GM12878 (cell line): Measurements from ENCODE around the gene LRP1B. TPM values are rescaled to one million over a fixed set of nuclear protein-coding genes. Genes with fewer than 3 reads are reported as not detected.

Experiments used
- ATAC-seq: fragments of 200-7000 bp; cut with Tn5 transposase; 3 replicates; pipeline ENCODE4 v1.9.1; 2020; ENCODE audit warnings: mild to moderate bottlenecking, moderate library complexity
- BruUV-seq: library from RNA; stranded (reverse); fragments of 400-500 nt; replicated peaks from 2 replicates; lab custom pipeline; 2021; lab: Mats Ljungman, UMichigan
- CTCF ChIA-PET: fragments of 300-600 bp; sonication (Branson Sonifier 250); formaldehyde crosslinking; extraction: SDS; loops from one replicate; lab custom pipeline; 2021; ENCODE audit warnings: inconsistent platforms; lab: Yijun Ruan, JAX
- POLR2A ChIA-PET: fragments of 350-600 bp; formaldehyde crosslinking; extraction: SDS; loops from one replicate; lab custom pipeline; 2021; ENCODE audit warnings: inconsistent platforms; lab: Charles Lee
- RAD21 ChIA-PET: fragments of 300-600 bp; sonication (Branson Sonifier 250); formaldehyde crosslinking; loops from one replicate; lab custom pipeline; 2023; ENCODE audit warnings: antibody characterized with exemption; ENCODE audit not compliant: unreplicated experiment; lab: Charles Lee
- SMC1A ChIA-PET: fragments of 300-600 bp; sonication (Branson Sonifier 250); formaldehyde crosslinking; loops from one replicate; lab custom pipeline; 2023; ENCODE audit not compliant: unreplicated experiment, uncharacterized antibody; lab: Charles Lee
- DNase-seq: peaks from one replicate; pipeline ENCODE4 v3.0.0-alpha.2; 2011; ENCODE audit warnings: low read depth, low spot score
- FAIRE-seq: peaks from 3 replicates; lab custom pipeline; 2011; peaks lifted over from hg19 to GRCh38; lab: Jason Lieb, UNC
- H2AFZ ChIP-seq: 2 replicates; pipeline ENCODE4 v1.6.0; 2011; ENCODE audit warnings: low read depth, low read length, control low read depth; ENCODE audit not compliant: control insufficient read depth
- H3K27ac ChIP-seq: 2 replicates; pipeline ENCODE4 v1.5.1; 2011; ENCODE audit warnings: control low read depth; ENCODE audit not compliant: control insufficient read depth, insufficient read depth
- H3K27me3 ChIP-seq, 2 experiments: replicated peaks in 1 of 2; 2 replicates each; pipeline versions ENCODE4 v1.6.0 to v1.6.1; 2011; ENCODE audit warnings: low read length in 1 of 2; ENCODE audit not compliant: control insufficient read depth in 2 of 2, insufficient read depth in 2 of 2
- H3K36me3 ChIP-seq, 2 experiments: 2 replicates each; pipeline ENCODE4 v1.5.1; 2011; ENCODE audit warnings: low read length in 1 of 2; ENCODE audit not compliant: control insufficient read depth in 2 of 2, insufficient read depth in 2 of 2
- H3K4me1 ChIP-seq: 2 replicates; pipeline ENCODE4 v1.6.1; 2011; ENCODE audit warnings: mild to moderate bottlenecking, low read length, moderate library complexity, mixed read lengths; ENCODE audit not compliant: control insufficient read depth, insufficient read depth
- H3K4me2 ChIP-seq: 2 replicates; pipeline ENCODE4 v1.6.0; 2011; ENCODE audit warnings: control low read depth; ENCODE audit not compliant: control insufficient read depth, insufficient read depth
- H3K4me3 ChIP-seq: fragments of 200-600 bp; sonication (generic); 2 replicates; pipeline ENCODE4 v1.5.1; 2016
- H3K79me2 ChIP-seq: 2 replicates; pipeline ENCODE4 v1.6.0; 2011; ENCODE audit warnings: low read length; ENCODE audit not compliant: control insufficient read depth, insufficient read depth
- H3K9ac ChIP-seq: 2 replicates; pipeline ENCODE4 v1.8.0; 2011; ENCODE audit warnings: low read length, control low read depth, mixed read lengths; ENCODE audit not compliant: control insufficient read depth, insufficient read depth
- H3K9me3 ChIP-seq: replicated peaks from 3 replicates; pipeline ENCODE4 v1.5.1; 2011; ENCODE audit warnings: mild to moderate bottlenecking, low read length; ENCODE audit not compliant: control insufficient read depth, insufficient read depth
- H4K20me1 ChIP-seq: 2 replicates; pipeline ENCODE4 v1.6.0; 2011; ENCODE audit not compliant: control insufficient read depth, insufficient read depth
- E4F1 ChIP-seq: fragments of 450-650 bp; IDR thresholded peaks from 2 replicates; pipeline ENCODE4 v1.6.1; 2018; ENCODE audit warnings: borderline replicate concordance, mild to moderate bottlenecking; ENCODE audit not compliant: partially characterized antibody
- POU2F2 ChIP-seq: IDR thresholded peaks from 3 replicates; pipeline ENCODE4 v1.6.1; 2011; ENCODE audit warnings: low read depth, mild to moderate bottlenecking, low read length, borderline replicate concordance
- RELB ChIP-seq: fragments of 450-650 bp; IDR thresholded peaks from 2 replicates; pipeline ENCODE4 v1.6.1; 2017; ENCODE audit warnings: low read depth, mild to moderate bottlenecking, moderate library complexity
- WGBS: methylation state at CpG from one replicate; pipeline ENCODE4 v1.1.6; 2016; ENCODE audit warnings: low lambda C conversion rate; ENCODE audit not compliant: insufficient replicate concordance, insufficient coverage; ENCODE audit errors: missing lambda C conversion rate; 5-methylcytosine and 5-hydroxymethylcytosine counted together
- in situ Hi-C: fragments of 300-500 bp; cut with MboI; formaldehyde crosslinking; loops from 9 replicates; pipeline ENCODE4 v1.14.3; 2018; ENCODE audit warnings: mixed read lengths
- intact Hi-C: fragments of 100-400 bp; cut with micrococcal nuclease; formaldehyde crosslinking; loops from one replicate; pipeline ENCODE4 v1.14.2; 2022; ENCODE audit not compliant: unreplicated experiment
- polyA plus RNA-seq, 11 experiments: library from polyadenylated mRNA; depleted of rRNA in 4 of 11; unstranded in 6 of 11; stranded (reverse) in 5 of 11; fragments of >200 nt; fragmentation: Nextera tagmentation in 4 of 11; fragmentation: Illumina TruSeq in 1 of 11; extraction: Ambion mirVana in 4 of 11; extraction: Trizol in 1 of 11; gene quantifications; 1 replicate in 1 of 11; 2 replicates in 10 of 11; pipeline versions ENCODE4 v1.2.1 to v1.2.3, GENCODE V29; 2011 to 2016; ENCODE audit warnings: inconsistent platforms in 2 of 11, missing spikeins in 2 of 11, low read depth in 1 of 11
- total RNA-seq, 4 experiments: library from RNA; depleted of rRNA in 3 of 4; stranded (reverse); fragments of >200 nt in 3 of 4; fragmentation: Illumina TruSeq in 1 of 4; extraction: Trizol in 1 of 4; gene quantifications; 2 replicates each; pipeline versions ENCODE4 v1.2.1 to v1.2.3, GENCODE V29; 2013 to 2021
- TF ChIP-seq, protein P1 (sequence below): fragments of 450-650 bp; IDR thresholded peaks from 2 replicates; pipeline ENCODE4 v1.6.1; 2016; ENCODE audit warnings: mild to moderate bottlenecking

LRP1B gene
- total and polyA plus RNA-seq, 10 of the 15 experiments (the other 5 are each of a cell fraction or from before 2014, with no cell fraction given), result under 0.01 to 0.06 (median 0.03) TPM; not detected in 5

DNA sequence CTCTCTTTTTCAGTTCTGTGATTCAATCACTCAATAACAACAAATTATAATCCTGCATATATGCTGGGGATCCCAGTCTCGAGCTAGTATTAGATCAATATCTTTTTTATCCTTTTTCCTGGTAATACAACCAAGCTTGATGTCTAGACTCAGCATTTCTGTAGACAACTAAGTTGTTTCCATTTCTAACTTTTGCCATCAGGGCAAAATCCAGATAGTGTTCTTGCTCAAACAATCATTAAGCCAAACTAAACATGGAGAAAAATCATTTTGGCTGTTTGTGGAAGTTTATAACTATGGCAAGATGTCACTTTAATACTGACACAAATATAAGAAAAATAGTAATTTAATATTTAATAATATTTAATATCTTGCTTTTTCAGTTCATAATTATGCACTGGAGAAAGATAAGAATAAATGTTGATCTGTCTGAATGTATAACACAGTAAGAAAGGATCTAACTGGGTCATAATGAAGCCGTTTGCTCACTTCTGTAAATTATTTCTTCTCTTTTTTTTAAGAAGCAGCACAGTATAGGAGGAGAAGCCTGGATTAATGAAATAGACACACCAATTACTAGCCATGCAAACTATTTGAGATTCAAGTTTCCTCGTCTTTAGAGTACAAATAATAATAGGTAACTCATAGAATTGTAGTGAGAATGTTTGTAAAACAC lies 979.1 kb downstream of the LRP1B start (continued):
- no peak for TF ChIP-seq E4F1
- TF ChIP-seq, protein P1, sequence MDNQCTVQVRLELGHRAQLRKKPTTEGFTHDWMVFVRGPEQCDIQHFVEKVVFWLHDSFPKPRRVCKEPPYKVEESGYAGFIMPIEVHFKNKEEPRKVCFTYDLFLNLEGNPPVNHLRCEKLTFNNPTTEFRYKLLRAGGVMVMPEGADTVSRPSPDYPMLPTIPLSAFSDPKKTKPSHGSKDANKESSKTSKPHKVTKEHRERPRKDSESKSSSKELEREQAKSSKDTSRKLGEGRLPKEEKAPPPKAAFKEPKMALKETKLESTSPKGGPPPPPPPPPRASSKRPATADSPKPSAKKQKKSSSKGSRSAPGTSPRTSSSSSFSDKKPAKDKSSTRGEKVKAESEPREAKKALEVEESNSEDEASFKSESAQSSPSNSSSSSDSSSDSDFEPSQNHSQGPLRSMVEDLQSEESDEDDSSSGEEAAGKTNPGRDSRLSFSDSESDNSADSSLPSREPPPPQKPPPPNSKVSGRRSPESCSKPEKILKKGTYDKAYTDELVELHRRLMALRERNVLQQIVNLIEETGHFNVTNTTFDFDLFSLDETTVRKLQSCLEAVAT, result no peak
- TF ChIP-seq POU2F2, result no peak

DNA sequence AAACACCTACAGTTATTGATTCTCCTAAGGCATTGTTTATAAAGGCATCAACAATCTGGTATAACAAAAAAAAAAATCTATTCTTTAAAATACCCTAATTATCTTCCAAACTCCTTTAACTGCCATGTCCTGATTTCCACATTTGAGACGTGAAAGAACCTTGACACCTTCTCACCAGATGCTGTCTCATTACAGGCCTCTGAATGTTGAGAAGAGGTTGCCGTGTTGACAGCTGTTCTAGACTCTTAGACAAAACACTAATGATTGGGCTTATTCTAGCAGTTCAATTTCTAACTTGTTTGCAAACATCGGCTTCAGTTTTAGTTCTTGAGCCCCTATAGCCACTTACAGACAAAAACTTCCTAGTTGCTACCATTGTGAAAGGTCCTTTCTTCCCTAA lies 988.8 kb downstream of the LRP1B start:
- Histone ChIP-seq H3K9me3 (no peaks in the 10 kb centered on the region), H3K27ac (no peak overlapping the region), H3K9ac (no peak overlapping the region), H3K4me2 (no peak overlapping the region), H2AFZ (no peak overlapping the region), H3K79me2 (no peaks in the 10 kb centered on the region), H3K27me3 (no peaks in the 10 kb centered on the region), H3K36me3 (no peaks in the 10 kb centered on the region), H3K4me3 (no peak overlapping the region), H4K20me1 (no peaks in the 10 kb centered on the region), H3K4me1 (no peaks in the 10 kb centered on the region)
- DNase-seq (no peak), ATAC-seq (no peak), FAIRE-seq (no peak)
- in situ Hi-C loops (no loop called here), intact Hi-C loops (no loop called here)
- ChIA-PET CTCF (no interaction called here), POLR2A (no interaction called here), SMC1A (no interaction called here), RAD21 (no interaction called here)
- TF ChIP-seq RELB, result no peak
- no TSS peak for BruUV-seq
- WGBS, result 49% methylated on average over 3 of the region's 3 CpGs
